ES-I3 (cell line): Measurements from ENCODE around the gene PTPRS.

ENCODE experiments used
- H3K36me3 ChIP-seq: 2 replicates; pipeline ENCODE4 v1.6.1; 2013; ENCODE audit warnings: mild to moderate bottlenecking, low read length, control low read depth, moderate library complexity; ENCODE audit not compliant: insufficient read depth
- H3K4me1 ChIP-seq: 2 replicates; pipeline ENCODE4 v1.6.1; 2013; ENCODE audit warnings: mild to moderate bottlenecking, control low read depth, low read length; ENCODE audit not compliant: insufficient read depth
- H3K9ac ChIP-seq: 2 replicates; pipeline ENCODE4 v1.6.1; 2013; ENCODE audit warnings: low read depth, mild to moderate bottlenecking, low read length, moderate library complexity
- H3K9me3 ChIP-seq: 2 replicates; pipeline ENCODE4 v1.6.1; 2013; ENCODE audit warnings: mild to moderate bottlenecking, low read length, moderate library complexity; ENCODE audit not compliant: control insufficient read depth, insufficient read depth

PTPRS gene

GRCh38 chr19:5342573-5343201 is 2.1 kb upstream of the PTPRS start:
- Histone ChIP-seq H3K36me3 (no peaks in the 10 kb centered on the region), H3K4me1 (peaks cover 7% of the 10 kb centered on the region), H3K9ac (no peak overlapping the region), H3K9me3 (no peaks in the 10 kb centered on the region)

DNA sequence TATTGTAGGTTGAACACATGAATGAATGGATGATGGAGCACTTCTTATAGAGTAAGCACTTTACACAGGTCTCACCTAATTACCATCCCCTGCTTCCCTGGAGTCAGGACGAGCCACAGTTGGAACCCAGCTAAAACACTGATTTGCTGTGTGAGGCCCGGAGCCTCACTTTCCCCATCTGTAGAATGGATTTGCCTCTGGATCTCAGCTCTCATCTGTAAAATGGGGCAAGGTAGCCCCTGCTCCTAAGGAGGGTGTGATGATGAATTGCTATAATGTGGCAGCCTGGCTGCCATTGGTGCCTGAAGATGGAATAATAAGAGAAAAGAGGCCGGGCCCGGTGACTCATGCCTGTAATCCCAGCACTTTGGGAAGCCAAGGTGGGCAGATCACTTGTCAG is 1.4 kb upstream of the PTPRS start:
- no peaks in the 10 kb centered on the region for H3K36me3 ChIP-seq
- H3K9ac ChIP-seq, result no peak overlapping the region
- peaks cover 11% of the 10 kb centered on the region for H3K4me1 ChIP-seq
- no peaks in the 10 kb centered on the region for H3K9me3 ChIP-seq

- peaks cover 12% of the 10 kb centered on the region for H3K4me1 ChIP-seq
- H3K9me3 ChIP-seq, result no peaks in the 10 kb centered on the region
- no peaks in the 10 kb centered on the region for H3K36me3 ChIP-seq
- H3K9ac ChIP-seq, result peak overlapping the region; percentile 37; the same call in 1 of the 2 replicates
Measured at GRCh38 chr19:5341448-5341820, 822 bp upstream of the PTPRS start.

GRCh38 chr19:5339950-5340636 is 519 bp downstream of the PTPRS start:
- H3K9me3 ChIP-seq, result no peaks in the 10 kb centered on the region
- peak overlapping the region; percentile 74 for H3K9ac ChIP-seq
- H3K36me3 ChIP-seq, result no peaks in the 10 kb centered on the region
- peaks cover 15% of the 10 kb centered on the region for H3K4me1 ChIP-seq

DNA sequence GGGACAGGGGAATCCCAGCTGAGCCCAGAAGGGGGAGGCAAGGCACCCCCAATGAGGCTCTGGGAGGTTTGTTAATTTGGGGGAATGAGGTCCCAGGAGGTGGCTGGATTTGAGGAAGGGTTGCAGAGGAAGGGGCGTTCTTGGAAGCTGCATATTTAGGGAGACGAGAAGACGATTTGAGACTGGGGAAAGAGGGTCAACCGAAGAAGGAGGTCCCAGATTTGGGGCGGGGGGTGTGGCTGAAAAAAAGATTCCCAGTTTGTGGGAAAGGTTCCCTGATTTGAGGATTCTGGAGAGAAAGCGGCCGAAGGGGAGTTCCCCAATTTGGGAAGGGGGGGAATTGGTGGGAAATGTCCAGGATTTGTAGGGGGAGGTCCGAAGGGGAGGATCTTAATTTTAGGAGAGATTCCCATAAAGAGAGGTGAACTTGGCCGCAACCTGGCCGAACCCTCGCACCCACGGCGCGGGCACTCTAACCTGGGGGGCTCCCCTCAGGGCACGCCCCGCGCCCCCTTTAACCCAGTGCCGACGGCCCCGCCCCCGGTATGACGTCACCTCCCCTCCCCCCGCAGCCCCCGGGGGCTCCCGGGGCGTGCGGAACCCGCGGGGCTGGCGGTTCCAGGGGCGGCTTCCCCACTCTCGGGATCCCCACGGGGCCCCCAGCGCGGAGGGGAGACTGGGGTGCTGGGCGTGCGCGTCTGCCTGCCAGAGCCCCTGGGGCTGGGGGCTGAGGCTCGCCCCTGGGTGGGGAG is 1.2 kb downstream of the PTPRS start:
- Histone ChIP-seq H3K4me1 (peaks cover 15% of the 10 kb centered on the region), H3K9ac (peak overlapping the region; percentile 74), H3K36me3 (no peaks in the 10 kb centered on the region), H3K9me3 (no peaks in the 10 kb centered on the region)

DNA sequence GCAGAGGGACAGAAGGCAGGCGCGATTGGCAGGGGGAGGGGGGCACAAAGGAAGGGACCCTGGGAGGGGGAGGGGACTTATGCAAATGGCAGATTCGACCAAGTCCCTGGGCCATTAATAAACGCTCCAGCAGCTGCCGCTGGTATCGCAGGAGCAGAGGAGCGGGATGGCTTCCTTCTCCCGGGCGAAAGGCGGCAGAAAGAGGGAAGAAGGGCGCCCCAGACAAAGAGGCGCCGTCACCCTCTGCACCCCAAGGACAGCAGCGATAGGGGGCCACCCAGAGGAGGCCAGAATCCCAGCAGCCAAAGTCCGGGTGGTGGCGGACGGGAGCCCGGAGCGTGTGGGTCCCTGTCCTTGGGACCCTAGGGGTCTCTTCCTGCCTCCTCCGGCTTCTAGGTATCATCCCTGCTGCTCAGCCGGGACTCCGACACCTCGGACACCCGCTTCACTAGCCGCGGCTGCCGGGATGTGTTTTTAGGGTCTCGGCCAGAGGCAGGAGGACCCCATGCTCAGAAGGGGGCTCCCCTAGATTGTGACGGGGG is 1.9 kb downstream of the PTPRS start:
- Histone ChIP-seq H3K9ac (peak overlapping the region; percentile 74), H3K9me3 (no peaks in the 10 kb centered on the region), H3K4me1 (peaks cover 15% of the 10 kb centered on the region), H3K36me3 (no peaks in the 10 kb centered on the region)

DNA sequence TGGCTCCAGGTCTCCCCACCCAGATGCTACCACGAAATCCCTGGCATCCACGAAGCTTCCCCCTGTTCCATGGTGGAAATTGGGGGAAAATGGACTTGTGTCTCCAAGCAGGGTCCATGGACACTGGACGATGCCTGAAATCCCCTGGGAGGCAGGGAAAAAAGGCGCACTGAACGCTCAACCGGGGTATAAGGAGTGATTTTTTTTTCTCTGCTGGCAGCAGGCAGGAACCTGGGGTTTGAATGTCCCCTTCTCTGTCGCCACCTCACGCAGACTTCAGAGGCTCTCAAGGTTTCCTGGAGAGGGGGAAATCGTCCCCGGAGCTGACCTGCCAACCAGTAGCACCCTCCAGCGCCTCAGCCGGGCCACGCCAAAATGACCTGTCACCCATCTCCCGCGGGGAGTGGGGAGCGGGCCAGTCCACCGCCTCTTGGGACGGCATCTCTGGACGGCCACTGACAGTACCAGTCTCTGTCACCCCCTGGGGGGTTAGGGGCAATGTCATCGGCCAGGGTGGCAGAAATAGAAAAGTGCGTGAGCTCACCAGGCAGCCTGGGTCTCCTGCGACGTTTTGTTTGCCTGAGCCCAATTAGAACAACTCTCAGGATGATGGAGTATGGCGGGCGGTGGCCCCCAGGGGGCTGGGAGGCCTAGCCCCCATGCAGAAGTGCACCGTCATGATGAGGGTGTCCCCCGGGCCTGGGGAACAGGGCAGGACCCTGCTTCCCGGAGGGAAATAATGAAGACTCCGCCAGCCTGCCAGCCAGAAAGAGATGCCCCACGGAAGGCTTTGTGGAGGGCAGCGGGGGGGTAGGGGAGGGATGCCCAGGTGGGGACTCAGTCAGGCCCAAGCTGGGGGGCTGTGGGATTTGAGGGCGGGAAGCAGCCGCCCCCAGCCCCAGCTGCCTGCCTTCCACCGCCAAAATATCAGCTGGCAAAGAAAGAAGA is 2.6 kb downstream of the PTPRS start:
- H3K36me3 ChIP-seq, result no peaks in the 10 kb centered on the region
- no peaks in the 10 kb centered on the region for H3K9me3 ChIP-seq
- peaks cover 15% of the 10 kb centered on the region for H3K4me1 ChIP-seq
- H3K9ac ChIP-seq, result peak overlapping the region; percentile 74; the same call in 1 of the 2 replicates

DNA sequence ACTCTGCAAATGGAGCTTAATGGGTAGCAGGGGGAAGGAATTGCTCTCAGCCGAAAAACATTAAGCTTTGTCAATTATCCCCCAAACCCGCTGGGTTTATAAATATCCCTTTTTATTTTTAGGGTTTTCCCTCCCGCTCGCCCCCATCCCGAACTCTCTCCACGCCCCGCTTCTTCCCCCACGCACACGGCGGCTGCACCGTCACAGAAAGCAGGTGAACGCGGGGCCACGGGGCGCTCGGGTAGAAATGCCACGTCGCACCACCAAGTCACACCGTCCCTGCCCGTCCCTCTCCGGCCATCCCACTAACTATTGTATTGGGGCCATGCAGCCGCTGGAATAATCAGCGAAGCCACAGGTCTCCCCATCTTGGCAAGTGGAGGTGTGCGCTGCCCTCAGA is 3.5 kb downstream of the PTPRS start:
- no peaks in the 10 kb centered on the region for H3K36me3 ChIP-seq
- H3K9ac ChIP-seq, result peak overlapping the region; percentile 36; the same call in 1 of the 2 replicates
- no peaks in the 10 kb centered on the region for H3K9me3 ChIP-seq
- peaks cover 15% of the 10 kb centered on the region for H3K4me1 ChIP-seq

DNA sequence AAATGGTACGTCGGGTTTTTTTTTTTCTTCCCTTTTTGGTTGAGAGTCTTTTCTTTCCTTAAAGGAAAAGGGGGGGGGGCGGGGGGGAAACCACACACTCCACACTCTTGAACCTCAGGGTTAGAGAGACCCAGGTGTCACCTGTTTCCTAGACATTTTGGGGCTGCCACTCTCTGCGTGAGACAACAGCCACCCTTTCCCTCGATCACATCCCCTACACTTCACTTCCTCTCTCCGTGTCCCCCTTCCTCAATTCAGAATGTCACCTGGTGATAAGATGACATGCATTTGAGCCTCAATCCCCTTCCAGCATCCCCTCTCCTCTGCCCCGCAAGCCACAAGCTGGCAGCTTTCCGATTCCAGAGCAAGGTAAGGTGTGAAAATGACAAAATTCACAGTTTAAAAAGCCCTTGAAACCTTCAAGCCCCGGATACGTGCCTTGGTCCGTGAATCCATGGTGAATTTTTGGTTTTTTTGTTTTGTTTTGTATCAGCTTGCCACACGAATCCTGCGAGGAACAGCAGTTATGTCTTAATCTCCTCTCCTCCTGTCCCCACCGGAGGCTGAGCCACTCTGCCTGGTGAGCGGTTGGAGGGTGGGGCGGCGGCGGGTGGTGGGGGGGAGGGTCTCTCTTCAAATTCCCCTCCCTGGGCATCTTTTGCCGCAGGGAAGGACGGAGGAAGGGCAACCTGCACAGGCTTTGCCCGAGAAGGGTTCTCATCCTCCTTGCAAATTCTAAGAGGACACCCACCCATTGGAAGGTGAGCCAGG is 4.2 kb downstream of the PTPRS start:
- Histone ChIP-seq H3K36me3 (no peaks in the 10 kb centered on the region), H3K4me1 (peaks cover 15% of the 10 kb centered on the region), H3K9ac (peak overlapping the region; percentile 30; the same call in 1 of the 2 replicates), H3K9me3 (no peaks in the 10 kb centered on the region)

DNA sequence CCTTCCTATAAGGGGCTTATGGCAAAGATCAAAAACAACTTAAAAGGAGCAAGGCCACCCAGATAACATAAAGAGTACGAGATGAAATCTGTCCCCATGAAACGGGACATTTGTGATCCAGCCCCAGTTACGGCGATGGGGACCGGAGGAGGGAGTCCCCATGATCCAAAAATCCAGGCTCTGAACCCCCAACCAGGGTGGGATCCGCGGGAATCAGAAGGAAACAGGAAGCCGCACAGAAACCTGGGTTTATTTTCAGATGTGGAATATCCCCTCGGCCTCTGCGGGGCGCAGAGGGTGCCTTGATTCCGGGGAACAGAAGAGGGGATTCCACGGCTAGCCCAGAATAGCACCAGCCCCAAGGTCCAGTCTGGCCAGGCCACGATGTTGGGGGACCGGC is 5.0 kb downstream of the PTPRS start:
- no peak overlapping the region for H3K9ac ChIP-seq
- no peaks in the 10 kb centered on the region for H3K36me3 ChIP-seq
- H3K9me3 ChIP-seq, result no peaks in the 10 kb centered on the region
- peaks cover 15% of the 10 kb centered on the region for H3K4me1 ChIP-seq

DNA sequence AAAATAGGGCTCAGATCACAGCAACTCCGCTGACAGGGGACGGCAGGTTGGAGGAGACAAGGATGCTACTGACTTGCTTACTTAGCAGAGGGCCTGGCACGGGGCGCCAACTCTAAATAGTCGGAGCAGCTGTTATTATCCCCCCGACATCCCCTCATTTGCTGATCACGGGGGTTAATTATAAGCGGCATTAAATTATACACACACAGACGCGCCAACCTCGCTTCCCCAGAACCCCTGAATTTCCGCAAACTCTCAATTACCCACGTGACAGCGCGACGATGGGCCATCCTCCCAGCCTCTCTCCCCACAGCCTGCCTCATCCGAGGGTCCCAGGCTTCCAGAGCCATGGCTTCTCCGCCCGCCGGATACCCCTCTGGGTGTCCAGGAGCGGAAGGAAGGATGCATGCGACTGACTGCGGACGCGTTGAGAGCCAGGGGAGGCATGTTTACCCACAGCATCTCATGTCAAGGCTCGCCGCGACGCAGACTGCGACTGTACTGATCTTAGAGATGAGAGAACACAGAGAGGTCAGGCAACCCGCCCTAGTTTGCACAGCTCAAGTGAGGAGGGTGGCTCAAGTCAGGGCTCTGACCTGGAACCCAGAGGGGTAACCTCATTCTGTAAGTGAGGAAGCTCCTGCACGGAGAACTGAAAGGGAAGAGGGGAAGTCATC is 5.7 kb downstream of the PTPRS start:
- Histone ChIP-seq H3K9me3 (no peaks in the 10 kb centered on the region), H3K9ac (no peak overlapping the region), H3K36me3 (no peaks in the 10 kb centered on the region), H3K4me1 (peaks cover 15% of the 10 kb centered on the region)

GRCh38 chr19:5334366-5334739 is 6.3 kb downstream of the PTPRS start:
- no peak overlapping the region for H3K9ac ChIP-seq
- no peaks in the 10 kb centered on the region for H3K36me3 ChIP-seq
- H3K4me1 ChIP-seq, result peaks cover 15% of the 10 kb centered on the region
- no peaks in the 10 kb centered on the region for H3K9me3 ChIP-seq
